ENCODE measurements around the gene PCDHGA9.
"Not testable (repeated sequence)": the region's sequence is repeated elsewhere in the genome, so short reads cannot be mapped to it uniquely, and the experiment has no call there.

Gene PCDHGA9

DNA sequence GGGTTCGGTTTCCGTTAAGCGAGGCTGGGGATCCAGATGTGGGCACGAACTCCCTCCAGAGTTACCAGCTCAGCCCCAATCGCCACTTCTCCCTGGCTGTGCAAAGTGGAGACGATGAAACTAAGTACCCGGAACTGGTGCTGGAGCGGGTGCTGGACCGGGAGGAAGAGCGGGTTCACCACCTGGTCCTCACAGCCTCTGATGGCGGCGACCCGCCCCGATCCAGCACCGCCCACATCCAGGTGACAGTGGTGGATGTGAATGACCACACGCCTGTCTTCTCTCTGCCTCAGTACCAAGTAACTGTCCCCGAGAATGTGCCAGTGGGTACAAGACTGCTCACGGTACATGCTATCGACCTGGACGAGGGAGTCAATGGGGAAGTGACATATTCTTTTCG, 19.2 kb upstream of the PCDHGA9 start:
- DNase-seq (ENCODE audit: low read depth, low spot score) = no peak

- no peak for DNase-seq (ENCODE audit: low read depth, low spot score)
Measured at GRCh38 chr5:141384471-141385267, 17.9 kb upstream of the PCDHGA9 start.

DNA sequence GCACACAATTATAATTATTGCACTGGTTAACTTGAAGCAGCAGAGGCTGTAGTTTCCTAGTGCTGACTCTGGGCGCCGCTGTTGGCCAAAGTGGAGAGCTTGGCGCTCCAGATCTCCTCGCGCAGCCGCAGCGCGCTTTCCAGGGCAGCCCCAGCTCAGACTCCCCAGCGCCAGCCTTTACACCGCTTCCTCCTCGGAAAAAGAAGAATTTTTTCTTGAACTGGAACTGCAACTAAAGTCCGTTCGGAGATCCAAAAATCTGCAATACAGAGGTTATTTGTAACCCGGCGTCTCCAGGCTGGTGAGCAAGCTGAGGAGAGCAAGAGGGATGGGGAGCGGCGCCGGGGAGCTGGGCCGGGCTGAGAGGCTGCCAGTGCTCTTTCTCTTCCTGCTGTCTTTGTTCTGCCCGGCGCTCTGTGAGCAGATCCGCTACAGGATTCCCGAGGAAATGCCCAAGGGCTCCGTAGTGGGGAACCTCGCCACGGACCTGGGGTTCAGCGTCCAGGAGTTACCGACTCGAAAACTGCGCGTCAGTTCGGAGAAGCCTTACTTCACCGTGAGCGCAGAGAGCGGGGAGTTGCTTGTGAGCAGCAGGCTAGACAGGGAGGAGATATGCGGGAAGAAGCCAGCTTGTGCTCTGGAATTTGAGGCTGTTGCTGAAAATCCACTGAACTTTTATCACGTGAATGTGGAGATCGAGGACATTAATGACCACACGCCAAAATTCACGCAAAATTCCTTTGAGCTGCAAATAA, 14.8 kb upstream of the PCDHGA9 start, which contains the start of gene PCDHGB4:
TSS of gene PCDHGB4 (plus strand) at position 142 of the 755 bp plus-strand sequence. CDS start at position 329, 187 bp downstream.
- DNase-seq (ENCODE audit: low read depth, low spot score) = not testable (repeated sequence)

GRCh38 chr5:141388661-141389060, 13.9 kb upstream of the PCDHGA9 start:
- DNase-seq (ENCODE audit: low read depth, low spot score) = no peak

GRCh38 chr5:141389153-141390042, 13.2 kb upstream of the PCDHGA9 start:
- no peak for DNase-seq (ENCODE audit: low read depth, low spot score)

- no peak for DNase-seq (ENCODE audit: low read depth, low spot score)
Measured at GRCh38 chr5:141392429-141393198, 10.0 kb upstream of the PCDHGA9 start, which contains the start of gene PCDHGA8. PCDHGA8 (plus strand) TSS chr5:141392633; CDS start chr5:141392814, 181 bp downstream.

GRCh38 chr5:141393267-141393666, 9.3 kb upstream of the PCDHGA9 start:
- DNase-seq (ENCODE audit: low read depth, low spot score) = no peak

DNA sequence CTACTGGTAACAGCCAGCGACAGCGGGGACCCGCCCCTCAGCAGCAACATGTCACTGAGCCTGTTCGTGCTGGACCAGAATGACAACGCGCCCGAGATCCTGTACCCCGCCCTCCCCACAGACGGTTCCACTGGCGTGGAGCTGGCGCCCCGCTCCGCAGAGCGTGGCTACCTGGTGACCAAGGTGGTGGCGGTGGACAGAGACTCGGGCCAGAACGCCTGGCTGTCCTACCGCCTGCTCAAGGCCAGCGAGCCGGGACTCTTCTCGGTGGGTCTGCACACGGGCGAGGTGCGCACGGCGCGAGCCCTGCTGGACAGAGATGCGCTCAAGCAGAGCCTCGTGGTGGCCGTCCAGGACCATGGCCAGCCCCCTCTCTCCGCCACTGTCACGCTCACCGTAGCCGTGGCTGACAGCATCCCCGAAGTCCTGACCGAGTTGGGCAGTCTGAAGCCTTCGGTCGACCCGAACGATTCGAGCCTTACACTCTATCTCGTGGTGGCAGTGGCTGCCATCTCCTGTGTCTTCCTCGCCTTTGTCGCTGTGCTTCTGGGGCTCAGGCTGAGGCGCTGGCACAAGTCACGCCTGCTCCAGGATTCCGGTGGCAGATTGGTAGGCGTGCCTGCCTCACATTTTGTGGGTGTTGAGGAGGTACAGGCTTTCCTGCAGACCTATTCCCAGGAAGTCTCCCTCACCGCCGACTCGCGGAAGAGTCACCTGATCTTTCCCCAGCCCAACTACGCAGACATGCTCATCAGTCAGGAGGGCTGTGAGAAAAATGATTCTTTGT, 8.0 kb upstream of the PCDHGA9 start:
- not testable (repeated sequence) for DNase-seq (ENCODE audit: low read depth, low spot score)

DNA sequence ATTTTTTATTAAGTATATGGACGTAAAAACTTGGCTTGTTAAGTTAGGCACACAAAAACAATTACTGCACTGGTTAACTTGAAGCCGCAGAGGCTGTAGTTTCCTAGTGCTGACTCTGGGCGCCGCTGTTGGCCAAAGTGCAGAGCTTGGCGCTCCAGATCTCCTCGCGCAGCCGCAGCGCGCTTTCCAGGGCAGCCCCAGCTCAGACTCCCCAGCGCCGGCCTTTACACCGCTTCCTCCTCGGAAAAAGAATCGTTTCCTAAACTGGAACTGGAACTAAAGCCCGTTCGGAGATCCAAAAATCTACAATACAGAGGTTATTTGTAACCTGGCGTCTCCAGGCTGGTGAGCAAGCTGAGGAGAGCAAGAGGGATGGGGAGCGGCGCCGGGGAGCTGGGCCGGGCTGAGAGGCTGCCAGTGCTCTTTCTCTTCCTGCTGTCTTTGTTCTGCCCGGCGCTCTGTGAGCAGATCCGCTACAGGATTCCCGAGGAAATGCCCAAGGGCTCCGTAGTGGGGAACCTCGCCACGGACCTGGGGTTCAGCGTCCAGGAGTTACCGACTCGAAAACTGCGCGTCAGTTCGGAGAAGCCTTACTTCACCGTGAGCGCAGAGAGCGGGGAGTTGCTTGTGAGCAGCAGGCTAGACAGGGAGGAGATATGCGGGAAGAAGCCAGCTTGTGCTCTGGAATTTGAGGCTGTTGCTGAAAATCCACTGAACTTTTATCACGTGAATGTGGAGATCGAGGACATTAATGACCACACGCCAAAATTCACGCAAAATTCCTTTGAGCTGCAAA, 4.6 kb upstream of the PCDHGA9 start, which contains the start of gene PCDHGB5:
TSS of gene PCDHGB5 (plus strand) at position 192 of the 796 bp plus-strand sequence. CDS start at position 373, 181 bp downstream.
- DNase-seq (ENCODE audit: low read depth, low spot score) = not testable (repeated sequence)

DNA sequence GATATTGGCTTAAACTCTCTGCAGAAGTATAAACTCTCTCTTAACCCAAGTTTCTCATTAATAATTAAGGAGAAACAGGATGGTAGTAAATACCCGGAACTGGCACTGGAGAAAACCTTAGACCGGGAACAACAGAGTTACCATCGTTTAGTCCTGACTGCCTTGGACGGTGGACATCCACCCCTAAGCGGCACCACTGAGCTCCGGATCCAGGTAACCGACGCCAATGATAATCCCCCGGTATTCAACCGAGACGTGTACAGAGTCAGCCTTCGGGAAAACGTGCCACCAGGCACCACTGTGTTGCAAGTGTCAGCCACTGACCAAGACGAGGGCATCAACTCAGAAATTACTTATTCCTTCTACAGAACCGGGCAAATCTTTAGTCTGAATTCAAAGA, 4.0 kb upstream of the PCDHGA9 start:
- DNase-seq (ENCODE audit: low read depth, low spot score) = no peak

DNA sequence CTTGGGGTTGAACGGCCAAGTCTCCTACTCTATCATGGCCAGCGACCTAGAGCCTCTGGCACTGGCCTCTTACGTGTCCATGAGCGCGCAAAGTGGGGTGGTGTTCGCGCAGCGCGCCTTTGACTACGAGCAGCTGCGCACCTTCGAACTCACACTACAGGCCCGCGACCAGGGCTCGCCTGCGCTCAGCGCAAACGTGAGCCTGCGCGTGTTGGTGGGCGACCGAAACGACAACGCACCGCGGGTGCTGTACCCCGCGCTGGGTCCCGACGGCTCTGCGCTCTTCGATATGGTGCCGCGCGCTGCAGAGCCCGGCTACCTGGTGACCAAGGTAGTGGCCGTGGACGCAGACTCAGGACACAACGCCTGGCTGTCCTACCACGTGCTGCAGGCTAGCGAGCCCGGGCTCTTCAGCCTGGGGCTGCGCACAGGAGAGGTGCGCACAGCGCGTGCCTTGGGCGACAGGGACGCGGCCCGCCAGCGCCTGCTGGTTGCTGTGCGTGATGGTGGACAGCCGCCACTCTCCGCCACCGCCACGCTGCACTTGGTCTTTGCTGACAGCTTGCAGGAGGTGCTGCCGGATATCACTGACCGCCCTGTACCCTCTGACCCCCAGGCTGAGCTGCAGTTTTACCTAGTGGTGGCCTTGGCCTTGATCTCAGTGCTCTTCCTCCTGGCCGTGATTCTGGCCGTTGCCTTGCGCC, 2.9 kb upstream of the PCDHGA9 start:
- DNase-seq (ENCODE audit: low read depth, low spot score) = no peak

- no peak for DNase-seq (ENCODE audit: low read depth, low spot score)
Measured at GRCh38 chr5:141403387-141403786, 809 bp downstream of the PCDHGA9 start.

DNA sequence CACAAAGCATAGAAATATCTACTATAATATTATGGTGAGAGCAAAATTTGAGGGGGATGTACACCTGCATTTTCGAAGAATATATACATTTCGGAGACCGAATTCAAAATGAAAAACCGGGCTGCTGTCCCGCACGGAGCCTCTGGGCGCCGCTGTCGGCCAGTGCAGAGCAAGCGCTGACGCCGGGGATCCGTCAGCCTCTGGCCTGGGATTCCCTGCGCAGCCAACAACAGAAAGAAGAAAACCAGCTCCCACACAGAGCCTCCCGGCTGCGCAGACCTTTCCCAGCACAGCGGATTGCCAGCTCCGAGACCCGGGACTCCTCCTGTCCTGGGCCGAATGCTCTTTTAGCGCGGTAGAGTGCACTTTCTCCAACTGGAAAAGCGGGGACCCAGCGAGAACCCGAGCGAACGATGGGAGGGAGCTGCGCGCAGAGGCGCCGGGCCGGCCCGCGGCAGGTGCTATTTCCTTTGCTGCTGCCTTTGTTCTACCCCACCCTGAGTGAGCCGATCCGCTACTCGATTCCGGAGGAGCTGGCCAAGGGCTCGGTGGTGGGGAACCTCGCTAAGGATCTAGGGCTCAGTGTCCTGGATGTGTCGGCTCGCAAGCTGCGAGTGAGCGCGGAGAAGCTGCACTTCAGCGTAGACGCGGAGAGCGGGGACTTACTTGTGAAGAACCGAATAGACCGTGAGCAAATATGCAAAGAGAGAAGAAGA, 5.4 kb downstream of the PCDHGA9 start, which contains the start of gene PCDHGB6:
TSS of gene PCDHGB6 (plus strand) at position 232 of the 716 bp plus-strand sequence. CDS start at position 414, 182 bp downstream.
- DNase-seq (ENCODE audit: low read depth, low spot score) = not testable (repeated sequence)

GRCh38 chr5:141409598-141410306, 7.2 kb downstream of the PCDHGA9 start:
- DNase-seq (ENCODE audit: low read depth, low spot score) = no peak

DNA sequence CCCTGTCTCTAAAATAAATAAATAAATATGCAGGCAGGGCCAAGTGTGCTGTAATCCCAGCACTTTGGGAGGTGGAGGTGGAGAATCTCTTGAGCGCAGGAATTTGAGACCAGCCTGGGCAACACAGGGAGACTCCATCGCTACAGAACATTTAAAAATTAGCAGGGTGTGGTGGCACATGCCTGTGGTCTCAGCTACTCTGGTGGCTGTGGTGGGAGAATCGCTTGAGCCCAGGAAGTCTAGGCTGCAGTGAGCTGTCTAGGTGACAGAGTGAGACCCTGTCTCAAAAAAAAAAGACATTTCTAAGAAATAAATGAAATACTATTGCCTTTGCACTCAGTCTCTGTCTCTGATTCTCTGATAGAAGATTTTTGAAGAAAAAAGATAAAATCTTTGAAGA, 9.0 kb downstream of the PCDHGA9 start:
- no peak for DNase-seq (ENCODE audit: low read depth, low spot score)

DNA sequence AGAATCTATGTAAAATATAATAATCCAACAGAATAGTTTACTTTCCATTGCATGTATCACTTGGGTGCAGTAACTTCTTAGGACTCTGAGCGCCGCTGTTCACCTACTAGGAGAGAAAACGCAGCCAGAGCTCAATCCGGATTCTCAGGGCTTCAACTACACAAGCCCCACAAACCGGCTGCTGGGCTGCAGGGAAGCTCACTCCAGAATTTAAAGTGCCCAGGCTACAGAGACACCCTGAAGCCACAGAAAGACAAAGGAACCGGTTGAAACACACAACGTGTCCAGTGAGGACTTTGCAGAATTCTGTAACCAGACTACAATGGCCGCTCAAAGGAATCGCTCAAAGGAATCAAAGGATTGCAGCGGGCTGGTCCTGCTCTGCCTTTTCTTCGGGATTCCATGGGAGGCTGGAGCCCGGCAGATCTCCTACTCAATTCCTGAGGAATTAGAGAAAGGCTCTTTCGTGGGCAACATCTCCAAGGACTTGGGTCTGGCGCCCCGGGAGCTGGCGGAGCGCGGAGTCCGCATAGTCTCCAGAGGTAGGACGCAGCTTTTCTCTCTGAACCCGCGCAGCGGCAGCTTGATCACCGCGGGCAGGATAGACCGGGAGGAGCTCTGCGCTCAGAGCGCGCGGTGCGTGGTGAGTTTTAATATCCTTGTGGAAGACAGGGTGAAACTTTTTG, 10.4 kb downstream of the PCDHGA9 start, which contains the start of gene PCDHGA10:
TSS of gene PCDHGA10 (plus strand) at position 134 of the 686 bp plus-strand sequence. CDS start at position 323, 189 bp downstream.
- DNase-seq (ENCODE audit: low read depth, low spot score) = no peak

Data from brain pericyte (primary cell).